Activated CD8-positive, alpha-beta T cell treated with anti-CD3 and anti-CD28 coated beads for 36 hours (primary cell): ENCODE data around the gene CLTCL1. TPM values are rescaled to one million over a fixed set of nuclear protein-coding genes. Genes with fewer than 3 reads are reported as not detected.
"Not testable (repeated sequence)": the region's sequence is repeated elsewhere in the genome, so short reads cannot be mapped to it uniquely, and the experiment has no call there.

Source experiments
- ATAC-seq: fragments of 200-7000 bp; cut with Tn5 transposase; one replicate; pipeline ENCODE4 v1.10.0; 2021; ENCODE audit warnings: mild to moderate bottlenecking, moderate library complexity
- CTCF ChIA-PET: fragments of 350-600 bp; sonication (Branson Sonifier 250); formaldehyde crosslinking; loops from one replicate; lab custom pipeline; 2021; ENCODE audit warnings: antibody characterized with exemption; lab: Charles Lee
- POLR2A ChIA-PET: fragments of 350-600 bp; sonication (Branson Sonifier 250); formaldehyde crosslinking; loops from one replicate; lab custom pipeline; 2021; ENCODE audit warnings: antibody characterized with exemption; lab: Charles Lee
- DNase-seq: peaks from one replicate; pipeline ENCODE4 v3.0.0-alpha.2; 2020
- H3K27ac Mint-ChIP-seq: one replicate; pipeline ENCODE4 v1.8.0; 2021; ENCODE audit warnings: mild to moderate bottlenecking, mixed read lengths
- H3K27me3 Mint-ChIP-seq: one replicate; pipeline ENCODE4 v1.8.0; 2021; ENCODE audit warnings: mixed read lengths
- H3K36me3 Mint-ChIP-seq: one replicate; pipeline ENCODE4 v1.8.0; 2021; ENCODE audit warnings: low read depth, mixed read lengths
- H3K4me1 Mint-ChIP-seq: one replicate; pipeline ENCODE4 v1.8.0; 2021; ENCODE audit warnings: low read depth, mixed read lengths
- H3K4me3 Mint-ChIP-seq: one replicate; pipeline ENCODE4 v1.8.0; 2021; ENCODE audit warnings: mild to moderate bottlenecking, moderate library complexity, mixed read lengths
- H3K9me3 Mint-ChIP-seq: one replicate; pipeline ENCODE4 v1.8.0; 2021; ENCODE audit warnings: mixed read lengths
- CTCF ChIP-seq: fragments of 200-600 bp; IDR thresholded peaks from one replicate; pipeline ENCODE4 v1.8.0; 2022; ENCODE audit warnings: antibody characterized with exemption, mild to moderate bottlenecking
- intact Hi-C: fragments of 100-400 bp; cut with micrococcal nuclease; formaldehyde crosslinking; loops from one replicate; pipeline ENCODE4 v1.10.0; 2022
- total RNA-seq, 2 experiments: library from RNA; stranded (reverse); gene quantifications; one replicate each; pipeline ENCODE4 v1.2.3, GENCODE V29; 2021

CLTCL1 gene
- total RNA-seq, 2 experiments from 2014 or later: 0.45 to 0.65 TPM

- no peak overlapping the region for H3K27ac Mint-ChIP-seq
- no peak for DNase-seq
- POLR2A ChIA-PET: interaction anchor here (1.4 kb wide), 1 partner anchor 23 kb away, joined by 4 read pairs; the partner anchor contains the start of gene ESS2
- H3K4me3 Mint-ChIP-seq: no peak overlapping the region
- H3K36me3 Mint-ChIP-seq: peaks cover 2% of the 10 kb centered on the region
- CTCF ChIA-PET: interaction anchor here (1.2 kb wide), 1 partner anchor 23 kb away, joined by 4 read pairs; the partner anchor contains the start of gene ESS2
- no peak for TF ChIP-seq CTCF
- no peak for ATAC-seq
- intact Hi-C loops: no loop called here
- no peaks in the 10 kb centered on the region for H3K9me3 Mint-ChIP-seq
- peaks cover 10% of the 10 kb centered on the region for H3K4me1 Mint-ChIP-seq
- peaks cover 32% of the 10 kb centered on the region for H3K27me3 Mint-ChIP-seq
Observed at GRCh38 chr22:19167106-19167869, 124.2 kb downstream of the CLTCL1 start.

- ChIA-PET CTCF (interaction anchor here (1.2 kb wide), 1 partner anchor 22 kb away, joined by 4 read pairs; the partner anchor contains the start of gene ESS2), POLR2A (interaction anchor here (1.4 kb wide), 1 partner anchor 22 kb away, joined by 4 read pairs; the partner anchor contains the start of gene ESS2)
- H3K27me3 Mint-ChIP-seq: peaks cover 32% of the 10 kb centered on the region
- peaks cover 10% of the 10 kb centered on the region for H3K4me1 Mint-ChIP-seq
- no peaks in the 10 kb centered on the region for H3K36me3 Mint-ChIP-seq
- DNase-seq (no peak), ATAC-seq (no peak)
- no peak for TF ChIP-seq CTCF
- no peaks in the 10 kb centered on the region for H3K9me3 Mint-ChIP-seq
- intact Hi-C loops: no loop called here
- no peak overlapping the region for H3K4me3 Mint-ChIP-seq
- H3K27ac Mint-ChIP-seq: no peak overlapping the region
Observed at GRCh38 chr22:19166421-19166820, 125.1 kb downstream of the CLTCL1 start.

GRCh38 chr22:19164425-19164824, 127.1 kb downstream of the CLTCL1 start:
- CTCF ChIA-PET: no interaction called here
- POLR2A ChIA-PET: no interaction called here
- ATAC-seq: no peak
- H3K4me3 Mint-ChIP-seq: no peak overlapping the region
- DNase-seq: no peak
- intact Hi-C loops: no loop called here
- H3K27ac Mint-ChIP-seq: no peak overlapping the region
- no peaks in the 10 kb centered on the region for H3K36me3 Mint-ChIP-seq
- no peak for TF ChIP-seq CTCF
- no peaks in the 10 kb centered on the region for H3K9me3 Mint-ChIP-seq
- H3K4me1 Mint-ChIP-seq: no peaks in the 10 kb centered on the region
- H3K27me3 Mint-ChIP-seq: peaks cover 26% of the 10 kb centered on the region

GRCh38 chr22:19158649-19159048, 132.9 kb downstream of the CLTCL1 start:
- H3K36me3 Mint-ChIP-seq, H3K27me3 Mint-ChIP-seq, intact Hi-C loops, DNase-seq, H3K9me3 Mint-ChIP-seq, H3K4me1 Mint-ChIP-seq, ATAC-seq, H3K4me3 Mint-ChIP-seq, H3K27ac Mint-ChIP-seq: not testable (repeated sequence)
- POLR2A ChIA-PET: interaction anchor here (1.2 kb wide), 1 partner anchor 14 kb away, joined by 5 read pairs; the partner anchor contains the start of gene ESS2
- CTCF ChIA-PET: interaction anchor here (1.8 kb wide), 1 partner anchor 11 kb away, joined by 8 read pairs; no protein-coding TSS in a partner anchor

- DNase-seq, H3K9me3 Mint-ChIP-seq, H3K4me1 Mint-ChIP-seq, ATAC-seq, H3K27ac Mint-ChIP-seq, H3K36me3 Mint-ChIP-seq, H3K4me3 Mint-ChIP-seq, intact Hi-C loops: not testable (repeated sequence)
- ChIA-PET POLR2A (interaction anchor here (0.8 to 1.0 kb wide), 2 partner anchors 9 to 17 kb away, joined by 3 to 4 read pairs; no protein-coding TSS in a partner anchor), CTCF (interaction anchor here (0.7 to 1.1 kb wide), 2 partner anchors 11 to 17 kb away, joined by 3 to 4 read pairs; partner anchors contain the start of gene ESS2)
- peaks cover 20% of the 10 kb centered on the region for H3K27me3 Mint-ChIP-seq
Observed at GRCh38 chr22:19156109-19156508, 135.4 kb downstream of the CLTCL1 start.
